Retina (tissue), 1 donor: ENCODE results near the gene RAB11FIP3.
"Not testable (repeated sequence)": the region's sequence is repeated elsewhere in the genome, so short reads cannot be mapped to it uniquely, and the experiment has no call there.

ENCODE experiments used
- DNase-seq: peaks from one replicate; pipeline ENCODE4 v3.0.0-alpha.2; 2016

Gene RAB11FIP3

GRCh38 chr16:496097-496886 lies 70.8 kb downstream of the RAB11FIP3 start:
- DNase-seq = no peak

- no peak for DNase-seq
Measured at GRCh38 chr16:497258-497657, 71.8 kb downstream of the RAB11FIP3 start.

- no peak for DNase-seq
Measured at GRCh38 chr16:499924-500323, 74.5 kb downstream of the RAB11FIP3 start.

- DNase-seq = no peak
Measured at GRCh38 chr16:500709-501108, 75.3 kb downstream of the RAB11FIP3 start.

GRCh38 chr16:502179-502943 lies 76.9 kb downstream of the RAB11FIP3 start:
- no peak for DNase-seq

GRCh38 chr16:503150-504071 lies 78.0 kb downstream of the RAB11FIP3 start:
- no peak for DNase-seq

GRCh38 chr16:505479-506245 lies 80.2 kb downstream of the RAB11FIP3 start:
- no peak for DNase-seq

- DNase-seq = no peak
Measured at GRCh38 chr16:506246-506546, 80.7 kb downstream of the RAB11FIP3 start.

GRCh38 chr16:507527-507926 lies 82.1 kb downstream of the RAB11FIP3 start:
- DNase-seq = not testable (repeated sequence)

GRCh38 chr16:507996-508395 lies 82.5 kb downstream of the RAB11FIP3 start:
- no peak for DNase-seq

- DNase-seq = no peak
Measured at GRCh38 chr16:508884-509736, 83.7 kb downstream of the RAB11FIP3 start.

- no peak for DNase-seq
Measured at GRCh38 chr16:510066-510825, 84.8 kb downstream of the RAB11FIP3 start.

- DNase-seq = no peak
Measured at GRCh38 chr16:512802-513201, 87.4 kb downstream of the RAB11FIP3 start.

GRCh38 chr16:513950-514349 lies 88.5 kb downstream of the RAB11FIP3 start:
- DNase-seq = no peak

- no peak for DNase-seq
Measured at GRCh38 chr16:515175-515938, 89.9 kb downstream of the RAB11FIP3 start.

GRCh38 chr16:515939-516226 lies 90.4 kb downstream of the RAB11FIP3 start:
- DNase-seq = no peak

GRCh38 chr16:516301-516700 lies 90.9 kb downstream of the RAB11FIP3 start:
- DNase-seq = no peak

GRCh38 chr16:518858-519257 lies 93.4 kb downstream of the RAB11FIP3 start:
- no peak for DNase-seq

GRCh38 chr16:519425-519824 lies 94.0 kb downstream of the RAB11FIP3 start:
- DNase-seq = no peak
